ENCODE results near the gene HDHD5. TPM values are rescaled to one million over a fixed set of nuclear protein-coding genes. Genes with fewer than 3 reads are reported as not detected.

HDHD5 gene
- 31.7 TPM for total RNA-seq

GRCh38 chr22:17158568-17159503 is at the start of gene HDHD5:
Gene HDHD5 (minus strand): TSS chr22:17159277. CDS start chr22:17159251, 26 bp downstream.
- peak; percentile 91 for DNase-seq (ENCODE audit: low spot score)

GRCh38 chr22:17205432-17205831 is 46.4 kb upstream of the HDHD5 start:
- no peak for DNase-seq (ENCODE audit: low spot score)

- DNase-seq (ENCODE audit: low spot score) = peak; percentile 41
Measured at GRCh38 chr22:17201285-17201945, 42.3 kb upstream of the HDHD5 start.

GRCh38 chr22:17199003-17199731 is 40.1 kb upstream of the HDHD5 start:
- DNase-seq (ENCODE audit: low spot score) = peak; percentile 12

- peak; percentile 23 for DNase-seq (ENCODE audit: low spot score)
Measured at GRCh38 chr22:17198170-17199002, 39.3 kb upstream of the HDHD5 start.

- DNase-seq (ENCODE audit: low spot score) = no peak
Measured at GRCh38 chr22:17194213-17194612, 35.1 kb upstream of the HDHD5 start.

- DNase-seq (ENCODE audit: low spot score) = no peak
Measured at GRCh38 chr22:17192186-17192585, 33.1 kb upstream of the HDHD5 start.

- DNase-seq (ENCODE audit: low spot score) = no peak
Measured at GRCh38 chr22:17191163-17191784, 32.2 kb upstream of the HDHD5 start.

- DNase-seq (ENCODE audit: low spot score) = no peak
Measured at GRCh38 chr22:17190702-17191101, 31.6 kb upstream of the HDHD5 start.

GRCh38 chr22:17176715-17177114 is 17.6 kb upstream of the HDHD5 start:
- no peak for DNase-seq (ENCODE audit: low spot score)

GRCh38 chr22:17172029-17172833 is 13.2 kb upstream of the HDHD5 start:
- DNase-seq (ENCODE audit: low spot score) = no peak

- DNase-seq (ENCODE audit: low spot score) = peak; percentile 86
Measured at GRCh38 chr22:17171153-17172028, 12.3 kb upstream of the HDHD5 start.

- DNase-seq (ENCODE audit: low spot score) = no peak
Measured at GRCh38 chr22:17167486-17167885, 8.4 kb upstream of the HDHD5 start.

- no peak for DNase-seq (ENCODE audit: low spot score)
Measured at GRCh38 chr22:17164392-17165024, 5.4 kb upstream of the HDHD5 start.

GRCh38 chr22:17162731-17163130 is 3.7 kb upstream of the HDHD5 start:
- DNase-seq (ENCODE audit: low spot score) = no peak

- DNase-seq (ENCODE audit: low spot score) = no peak
Measured at GRCh38 chr22:17161991-17162390, 2.9 kb upstream of the HDHD5 start.

GRCh38 chr22:17159504-17159951 is 451 bp upstream of the HDHD5 start:
- DNase-seq (ENCODE audit: low spot score) = peak; percentile 44

- no peak for DNase-seq (ENCODE audit: low spot score)
Measured at GRCh38 chr22:17158176-17158567, 905 bp downstream of the HDHD5 start.
